ENCODE measurements around the gene FAM234A. TPM values are rescaled to one million over a fixed set of nuclear protein-coding genes. Genes with fewer than 3 reads are reported as not detected.

FAM234A gene
- total RNA-seq, 1 experiment from 2014 or later = 94.9 TPM

DNA sequence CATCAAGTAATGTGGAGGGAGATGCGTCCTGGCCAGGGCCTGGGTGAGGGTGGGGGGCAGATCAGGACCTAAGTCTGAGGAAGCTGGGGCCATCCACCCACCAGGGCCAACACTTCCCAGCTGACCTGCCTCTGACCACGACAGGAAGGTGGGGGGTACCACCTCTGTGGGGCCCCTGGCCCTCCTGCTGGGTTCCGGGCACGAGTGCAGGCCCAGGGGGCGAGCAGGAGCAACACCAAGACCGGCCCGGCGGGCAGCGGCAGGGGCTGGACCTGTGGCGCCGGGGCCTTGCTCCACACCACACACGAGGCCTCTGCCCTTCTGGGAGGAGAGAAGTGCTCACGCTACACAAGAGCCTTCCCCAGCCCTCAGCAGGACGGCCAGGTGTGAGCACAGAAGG lies 61.7 kb downstream of the FAM234A start:
- H3K4me3 Mint-ChIP-seq = no peak overlapping the region
- Histone ChIP-seq H3K9ac (ENCODE audit: extremely low read depth, insufficient read length, low read length) (no peak overlapping the region), H3K4me1 (ENCODE audit: insufficient read depth, low read length) (no peaks in the 10 kb centered on the region), H2AK5ac (ENCODE audit: insufficient read length, low read length) (no peak overlapping the region), H4K20me1 (ENCODE audit: control insufficient read depth, insufficient read depth, insufficient read length) (no peaks in the 10 kb centered on the region), H3K79me1 (ENCODE audit: insufficient read depth, low read depth, low read length, poor library complexity, severe bottlenecking) (no peaks in the 10 kb centered on the region), H2BK5ac (ENCODE audit: insufficient read length, low read length) (no peak overlapping the region), H3K9me3 (ENCODE audit: control insufficient read depth, low read depth, low read length) (no peaks in the 10 kb centered on the region), H4K91ac (ENCODE audit: insufficient read length, low read depth, low read length) (no peak overlapping the region), H2AFZ (ENCODE audit: low read length) (no peak overlapping the region), H2BK12ac (ENCODE audit: insufficient read length, low read depth, low read length) (no peak overlapping the region), H3K4ac (ENCODE audit: low read depth, low read length) (no peak overlapping the region), H3K56ac (ENCODE audit: insufficient read length, low read depth, low read length) (no peak overlapping the region), H2BK15ac (ENCODE audit: low read depth, low read length) (no peak overlapping the region), H3K23ac (ENCODE audit: insufficient read length, low read depth, low read length) (no peak overlapping the region), H4K8ac (replicated peaks; ENCODE audit: insufficient read length, low read depth, low read length) (no peak overlapping the region), H3K23me2 (ENCODE audit: insufficient read length, low read depth, low read length, poor library complexity, severe bottlenecking) (no peaks in the 10 kb centered on the region), H3T11ph (ENCODE audit: low read length) (no peak overlapping the region), H4K5ac (ENCODE audit: insufficient read length, low read depth, low read length) (no peak overlapping the region), H2BK20ac (ENCODE audit: low read depth, low read length, poor library complexity, severe bottlenecking) (no peak overlapping the region), H3K27ac (ENCODE audit: insufficient read length, low read depth, low read length) (no peak overlapping the region), H2BK120ac (ENCODE audit: low read depth, low read length, poor library complexity, severe bottlenecking) (no peak overlapping the region), H3K4me2 (ENCODE audit: insufficient read depth, insufficient read length, low read length) (no peak overlapping the region), H3K14ac (ENCODE audit: insufficient read depth, low read length) (no peak overlapping the region), H3K79me2 (ENCODE audit: insufficient read depth, low read length) (no peaks in the 10 kb centered on the region), H3K18ac (ENCODE audit: insufficient read length, low read depth, low read length) (no peak overlapping the region), H3K27me3 (ENCODE audit: insufficient read depth, low read length) (no peaks in the 10 kb centered on the region)
- no peaks in the 10 kb centered on the region for H3K9me3 Mint-ChIP-seq
- no peaks in the 10 kb centered on the region for H3K27me3 Mint-ChIP-seq (ENCODE audit: low read depth)
- WGBS (ENCODE audit: extremely low coverage, insufficient read length, low lambda C conversion rate) = no CpG with 5 or more reads among the region's 14 CpGs
- no peaks in the 10 kb centered on the region for H3K4me1 Mint-ChIP-seq
- TF ChIP-seq, protein P1, sequence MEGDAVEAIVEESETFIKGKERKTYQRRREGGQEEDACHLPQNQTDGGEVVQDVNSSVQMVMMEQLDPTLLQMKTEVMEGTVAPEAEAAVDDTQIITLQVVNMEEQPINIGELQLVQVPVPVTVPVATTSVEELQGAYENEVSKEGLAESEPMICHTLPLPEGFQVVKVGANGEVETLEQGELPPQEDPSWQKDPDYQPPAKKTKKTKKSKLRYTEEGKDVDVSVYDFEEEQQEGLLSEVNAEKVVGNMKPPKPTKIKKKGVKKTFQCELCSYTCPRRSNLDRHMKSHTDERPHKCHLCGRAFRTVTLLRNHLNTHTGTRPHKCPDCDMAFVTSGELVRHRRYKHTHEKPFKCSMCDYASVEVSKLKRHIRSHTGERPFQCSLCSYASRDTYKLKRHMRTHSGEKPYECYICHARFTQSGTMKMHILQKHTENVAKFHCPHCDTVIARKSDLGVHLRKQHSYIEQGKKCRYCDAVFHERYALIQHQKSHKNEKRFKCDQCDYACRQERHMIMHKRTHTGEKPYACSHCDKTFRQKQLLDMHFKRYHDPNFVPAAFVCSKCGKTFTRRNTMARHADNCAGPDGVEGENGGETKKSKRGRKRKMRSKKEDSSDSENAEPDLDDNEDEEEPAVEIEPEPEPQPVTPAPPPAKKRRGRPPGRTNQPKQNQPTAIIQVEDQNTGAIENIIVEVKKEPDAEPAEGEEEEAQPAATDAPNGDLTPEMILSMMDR (conservative IDR thresholded peaks at IDR 0.05) = no peak
- DNase-seq = no peak
- H3K27ac Mint-ChIP-seq = no peak overlapping the region
- peaks cover 10 to 36% (median 27%) of the 10 kb centered on the region in 3 experiments; a peak in 6 of 7 replicates for H3K36me3 Mint-ChIP-seq (ENCODE audit: insufficient read depth in 1 of 3, low read depth in 3 of 3)

All from H9 (cell line).